Stimulated activated CD4-positive, alpha-beta T cell treated with anti-CD3 and anti-CD28 coated beads, Interleukin-1b, Interleukin-23, amount 100 ng/mL, for 48 hours (primary cell): ENCODE data around the gene CSMD2.
"Not testable (repeated sequence)": the region's sequence is repeated elsewhere in the genome, so short reads cannot be mapped to it uniquely, and the experiment has no call there.

Experiments used
- DNase-seq: peaks from one replicate; pipeline ENCODE4 v3.0.0-alpha.2; 2020

Gene CSMD2

DNA sequence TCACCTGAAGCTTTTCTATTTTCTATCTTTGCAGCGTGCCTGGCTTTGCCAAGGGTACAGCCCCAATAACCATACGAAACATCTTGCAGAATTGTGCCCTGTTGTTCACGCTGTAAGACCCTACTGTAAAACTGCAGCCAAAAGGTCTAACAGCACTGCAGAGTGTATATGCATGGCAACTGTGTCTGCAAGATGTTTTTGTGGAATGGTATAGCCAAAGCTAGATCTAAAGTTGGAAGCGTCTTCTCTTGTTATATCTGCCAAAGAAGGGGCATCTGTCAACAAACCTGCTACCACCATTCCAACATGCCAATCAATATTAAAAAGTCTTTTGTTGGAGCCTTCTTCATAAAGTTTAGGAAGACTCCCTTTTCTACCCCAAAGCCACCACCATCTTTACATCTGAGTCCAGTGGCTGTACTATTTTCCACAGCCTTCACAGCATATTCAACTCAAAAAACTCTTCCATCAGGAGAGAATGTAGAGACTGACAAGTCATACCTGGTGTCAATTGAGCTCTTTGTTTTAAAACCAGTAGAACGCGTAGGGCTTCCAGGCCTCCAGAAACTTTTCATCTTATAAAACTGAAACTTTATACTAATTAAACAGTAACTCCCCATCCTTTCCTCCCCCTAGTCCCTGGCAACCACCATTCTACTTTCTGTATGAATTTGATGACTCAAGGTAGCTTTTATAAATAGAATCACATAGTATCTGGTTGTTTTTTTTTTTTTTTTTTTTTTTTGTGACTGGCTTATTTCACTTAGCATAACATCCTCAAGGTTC is 652.6 kb downstream of the CSMD2 start:
- no peak for DNase-seq

DNA sequence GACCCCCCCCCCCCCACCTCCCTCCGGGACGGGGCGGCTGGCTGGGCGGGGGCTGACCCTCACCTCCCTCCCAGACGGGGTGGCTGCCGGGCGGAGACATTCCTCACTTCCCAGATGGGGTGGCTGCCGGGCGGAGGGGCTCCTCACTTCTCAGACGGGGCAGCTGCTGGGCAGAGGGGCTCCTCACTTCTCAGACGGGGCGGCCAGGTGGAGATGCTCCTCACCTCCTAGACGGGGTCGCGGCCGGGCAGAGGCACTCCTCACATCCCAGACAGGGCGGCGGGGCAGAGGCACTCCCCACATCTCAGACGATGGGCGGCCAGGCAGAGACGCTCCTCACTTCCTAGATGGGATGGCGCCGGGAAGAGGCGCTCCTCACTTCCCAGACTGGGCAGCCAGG is 655.8 kb downstream of the CSMD2 start:
- DNase-seq: not testable (repeated sequence)

DNA sequence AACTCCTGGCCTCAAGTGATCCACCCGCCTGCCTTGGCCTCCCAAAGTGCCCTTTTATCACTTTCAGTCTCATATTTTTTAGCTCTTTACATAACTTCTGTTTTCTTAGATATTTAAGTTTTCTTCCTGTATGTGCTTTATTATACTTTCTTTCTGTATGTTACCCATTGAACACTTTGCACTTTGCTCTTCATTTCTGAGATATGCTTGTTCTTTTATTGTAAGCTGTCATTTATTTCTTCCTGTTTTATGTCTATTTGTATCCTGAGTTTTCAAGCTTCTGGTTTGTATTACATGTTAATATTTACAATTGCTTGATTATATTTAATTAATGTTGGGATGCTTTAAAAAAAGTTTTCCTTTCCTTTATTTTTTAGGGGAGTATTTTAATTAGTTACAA is 656.9 kb downstream of the CSMD2 start:
- DNase-seq: no peak

DNA sequence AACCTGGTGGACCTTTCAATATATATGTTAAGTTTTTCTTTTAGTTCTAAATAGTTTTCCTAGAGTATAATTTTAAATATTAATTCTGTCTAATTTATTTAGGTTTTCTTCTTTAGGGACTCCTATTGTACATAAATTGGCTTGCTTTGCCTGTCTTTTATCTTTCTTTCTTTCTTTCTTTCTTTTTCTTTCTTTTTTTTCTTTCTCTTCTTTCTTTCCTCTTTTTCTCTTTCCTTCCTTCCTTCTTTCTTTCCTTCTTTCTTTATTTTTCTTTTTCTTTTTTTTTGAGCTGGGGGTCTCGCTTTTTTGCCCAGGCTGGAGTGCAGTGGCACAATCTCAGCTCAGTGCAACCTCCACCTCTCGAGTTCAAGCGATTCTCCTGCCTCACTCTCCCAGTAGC is 657.4 kb downstream of the CSMD2 start:
- no peak for DNase-seq

DNA sequence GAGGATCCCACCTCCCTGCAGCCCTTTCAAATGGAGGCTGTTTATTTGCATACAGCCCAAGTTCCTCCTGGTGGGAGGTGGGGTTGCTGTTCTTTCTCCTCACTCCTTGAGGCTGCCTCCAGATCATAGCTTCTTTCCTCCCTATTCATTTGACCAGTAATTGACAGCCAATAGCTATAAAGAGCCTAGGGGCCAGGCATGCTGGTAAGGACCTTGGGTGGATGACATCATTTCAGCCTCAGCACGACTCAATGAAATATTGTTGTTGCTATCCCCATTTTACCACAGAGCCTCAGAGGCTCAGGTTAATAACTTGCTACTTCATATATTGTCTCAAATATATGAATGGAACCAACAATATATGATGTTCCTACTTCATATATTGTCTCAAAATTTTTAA is 661.5 kb downstream of the CSMD2 start:
- no peak for DNase-seq

DNA sequence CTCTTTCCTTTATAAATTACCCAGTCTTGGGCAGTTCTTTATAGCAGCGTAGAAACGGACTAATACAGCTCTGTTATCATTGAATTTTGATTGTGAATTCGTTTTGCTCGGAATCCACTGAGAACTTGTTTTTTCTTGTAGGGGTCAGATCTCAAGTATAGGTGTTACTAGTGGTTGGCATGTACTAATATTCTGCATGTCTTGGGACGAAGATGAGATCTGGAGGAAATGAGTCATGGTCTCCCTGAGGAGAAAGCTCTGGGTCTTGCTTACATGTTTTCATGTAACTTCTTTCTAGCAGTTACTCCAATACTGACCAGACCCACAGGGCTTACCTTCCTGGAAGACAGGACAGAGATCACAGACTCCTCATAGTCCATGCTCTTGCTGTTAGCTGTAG is 662.3 kb downstream of the CSMD2 start:
- DNase-seq: no peak

DNA sequence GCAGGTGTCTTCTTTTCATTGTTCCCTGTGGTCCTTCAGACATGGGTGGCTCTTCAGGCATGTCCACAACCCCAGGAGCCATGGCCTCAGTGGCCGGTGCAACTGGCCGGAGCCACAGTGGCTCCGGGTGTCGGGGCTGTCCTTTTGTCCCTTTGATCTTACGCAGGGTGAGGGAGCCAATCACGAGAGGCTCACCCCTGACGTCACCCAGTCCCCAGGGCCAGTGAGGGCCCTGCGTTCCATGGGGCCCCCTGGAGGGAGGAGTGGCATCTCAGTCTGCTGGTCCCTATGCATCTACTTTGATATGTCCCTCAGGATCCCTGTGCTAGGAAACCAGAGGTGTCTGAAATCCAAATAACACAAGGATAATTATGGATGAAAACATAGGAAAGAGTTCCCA is 663.3 kb downstream of the CSMD2 start:
- no peak for DNase-seq

DNA sequence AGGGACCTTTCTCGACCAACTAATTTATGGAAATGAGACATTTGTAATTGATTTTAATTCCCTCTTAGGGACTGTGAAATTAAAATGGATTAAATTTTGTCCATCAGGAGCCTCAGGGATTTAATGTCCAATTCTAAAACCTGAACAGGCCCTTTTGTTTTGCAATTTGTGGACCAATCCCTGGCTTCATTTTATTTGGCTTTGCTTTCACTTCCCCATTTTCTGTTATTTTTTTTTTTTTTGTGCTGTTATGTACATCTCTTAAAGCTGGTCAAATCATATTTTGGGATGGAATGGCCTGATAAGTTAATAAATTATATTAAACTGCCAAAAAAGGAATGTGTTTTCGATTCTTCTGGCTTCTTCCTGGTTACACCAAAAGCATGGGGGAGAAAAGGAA is 663.7 kb downstream of the CSMD2 start:
- DNase-seq: no peak

DNA sequence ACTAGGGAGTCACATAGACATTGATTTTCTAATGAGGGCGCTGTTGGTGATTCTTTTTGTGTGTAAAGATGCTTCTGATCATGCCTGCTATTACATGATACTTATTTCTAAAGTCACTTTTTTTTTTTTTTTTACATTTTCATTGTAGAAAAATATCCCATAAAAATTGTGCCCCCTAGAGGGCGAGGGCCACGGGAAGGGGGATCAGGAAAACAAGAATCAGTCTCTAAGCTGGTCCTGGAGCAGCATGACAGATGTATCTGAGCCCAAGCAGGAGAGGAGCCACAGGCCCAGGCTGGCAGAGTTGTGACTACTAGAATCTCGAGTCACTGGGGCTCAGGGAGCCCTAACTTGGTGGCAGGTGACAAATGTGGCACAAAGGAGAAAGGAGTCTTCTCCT is 664.5 kb downstream of the CSMD2 start:
- no peak for DNase-seq

DNA sequence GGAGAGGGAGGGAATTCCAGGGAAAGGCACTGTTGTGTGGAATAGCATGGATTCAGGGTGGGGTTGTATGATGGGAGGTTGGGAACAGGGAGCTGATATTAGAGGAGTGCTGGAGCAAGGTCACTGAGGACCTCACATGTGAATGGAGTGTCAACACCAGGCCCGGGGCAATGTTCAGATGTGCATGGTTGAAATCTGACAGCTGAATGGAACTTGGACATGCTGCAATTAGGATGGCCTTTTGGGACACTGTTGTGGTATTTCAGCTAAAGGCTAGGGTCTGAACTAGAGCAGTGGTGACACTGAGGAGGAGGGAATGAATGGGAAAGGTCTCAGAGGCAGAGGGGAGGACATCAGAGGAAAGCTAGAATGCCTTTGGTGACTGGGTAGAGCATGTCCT is 667.6 kb downstream of the CSMD2 start:
- no peak for DNase-seq

DNA sequence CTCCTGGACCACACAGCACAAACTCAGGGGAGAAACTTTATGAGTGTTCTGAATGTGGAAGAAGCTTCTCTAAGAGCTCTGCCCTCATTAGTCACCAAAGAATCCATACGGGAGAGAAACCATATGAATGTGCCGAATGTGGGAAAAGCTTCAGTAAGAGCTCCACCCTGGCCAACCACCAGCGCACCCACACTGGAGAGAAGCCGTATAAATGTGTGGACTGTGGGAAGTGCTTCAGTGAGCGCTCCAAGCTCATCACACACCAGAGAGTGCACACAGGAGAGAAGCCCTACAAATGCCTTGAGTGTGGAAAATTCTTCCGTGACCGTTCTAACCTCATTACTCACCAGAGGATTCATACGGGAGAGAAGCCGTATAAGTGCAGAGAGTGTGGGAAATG is 670.1 kb downstream of the CSMD2 start:
- DNase-seq: no peak

DNA sequence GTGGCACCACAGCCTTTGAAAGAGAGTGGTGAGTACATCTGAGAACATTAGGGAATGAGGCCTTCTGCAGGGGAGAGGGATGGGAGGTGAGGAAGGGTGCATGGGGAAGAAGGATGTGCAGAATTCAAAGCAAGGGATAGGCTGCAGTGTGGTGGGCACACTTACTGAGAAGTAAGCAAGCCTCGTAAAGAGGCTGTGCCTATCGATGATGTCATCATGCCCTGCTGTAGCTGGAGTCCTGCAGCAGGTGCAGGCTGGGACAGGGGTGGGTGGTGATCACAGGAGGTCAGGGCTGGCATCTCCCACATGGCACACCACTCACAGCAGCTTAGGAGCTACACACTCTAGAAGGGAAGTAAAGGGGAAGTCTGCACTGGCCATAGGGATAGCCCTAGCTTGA is 676.4 kb downstream of the CSMD2 start:
- no peak for DNase-seq

DNA sequence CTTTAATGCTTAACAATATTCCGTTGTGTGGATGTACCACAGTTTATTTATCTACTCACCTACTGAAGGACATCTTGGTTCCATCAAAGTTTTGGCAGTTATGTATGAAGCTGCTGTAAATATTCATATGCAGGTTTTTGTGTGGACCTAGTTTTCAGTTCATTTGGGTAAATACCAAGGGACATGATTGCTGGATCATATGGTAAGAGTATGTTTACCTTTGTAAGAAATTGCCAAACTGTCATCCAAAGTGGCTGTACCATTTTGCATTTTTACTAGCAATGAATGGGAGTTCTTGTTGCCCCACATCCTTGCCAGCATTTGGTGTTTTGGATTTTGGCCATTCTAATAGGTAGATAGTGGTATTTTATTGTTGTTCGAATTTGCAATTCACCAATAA is 682.6 kb downstream of the CSMD2 start:
- DNase-seq: no peak

DNA sequence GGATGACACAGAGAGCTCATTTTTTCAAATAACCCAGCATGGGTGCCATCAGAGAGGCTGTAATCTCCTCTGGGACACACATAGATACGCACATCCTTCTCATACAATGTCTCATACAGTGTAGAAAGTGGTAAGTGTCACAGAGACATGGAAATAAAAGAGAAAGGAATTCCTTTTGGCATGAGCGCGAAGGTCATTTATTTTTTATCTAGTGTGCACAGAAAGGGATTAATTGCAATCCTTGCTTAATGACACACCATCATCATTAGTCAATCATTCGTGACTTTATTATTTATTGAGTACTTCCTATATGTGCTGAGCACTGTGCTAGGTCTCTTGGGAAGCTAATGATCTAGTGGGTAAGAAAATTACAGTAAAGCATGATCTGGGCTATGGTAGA is 687.6 kb downstream of the CSMD2 start:
- no peak for DNase-seq

DNA sequence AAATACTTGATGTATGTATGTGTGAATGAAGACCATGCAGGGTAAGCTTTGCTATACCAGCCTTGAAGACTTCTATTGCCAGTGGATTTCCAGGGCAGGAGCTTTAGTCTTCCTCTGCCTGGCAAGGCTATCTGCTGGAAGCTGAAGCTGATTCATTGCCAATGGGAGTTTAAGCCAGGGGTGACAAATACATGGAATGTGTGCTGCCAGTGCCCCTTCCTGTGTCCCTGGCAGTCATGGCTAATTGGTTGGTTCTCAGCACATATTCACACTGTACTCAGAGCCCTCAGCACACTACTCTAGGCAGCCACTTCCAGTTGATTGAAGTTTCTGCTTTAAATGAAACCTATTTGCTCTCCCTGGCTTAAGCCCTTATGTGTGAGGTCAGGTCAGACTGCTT is 691.1 kb downstream of the CSMD2 start:
- no peak for DNase-seq

DNA sequence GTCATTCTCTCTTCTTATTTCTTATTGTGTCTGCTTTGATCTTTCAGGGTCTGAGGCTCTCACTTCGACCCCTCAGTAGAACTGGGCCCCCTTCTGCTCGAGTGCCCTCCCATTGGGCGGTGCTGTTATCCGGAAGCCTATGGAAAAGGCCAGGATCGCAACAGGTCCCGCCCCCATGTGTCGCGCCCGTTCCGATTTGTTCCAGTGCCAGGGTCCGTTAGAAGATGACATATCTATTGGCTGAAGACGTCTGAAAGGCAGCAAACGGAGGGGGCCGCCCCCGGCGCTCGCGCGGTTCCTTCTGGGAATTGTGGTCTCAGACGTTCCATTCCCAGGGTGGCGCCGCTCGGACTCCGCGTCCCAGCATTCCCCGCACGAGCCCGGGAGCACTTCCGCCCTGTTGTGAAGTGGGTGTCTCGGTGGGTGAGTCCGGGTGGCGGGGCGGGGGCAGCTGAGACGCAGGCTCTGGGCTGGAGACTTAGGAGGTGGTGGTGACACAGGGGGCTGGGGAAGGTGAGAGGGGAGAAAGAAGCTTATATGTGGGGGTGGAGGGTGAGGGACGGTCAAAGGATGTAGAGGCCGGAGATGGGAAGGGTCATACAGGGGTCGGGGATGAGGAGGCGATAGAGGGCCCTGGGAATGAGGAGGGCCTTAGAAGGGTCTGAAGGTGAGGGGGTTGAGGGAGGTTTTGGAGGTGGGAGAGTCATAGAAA is 692.6 kb downstream of the CSMD2 start, which contains the start of gene ZSCAN20:
Gene ZSCAN20, plus strand, starts transcription at position 377 of the 712 bp plus-strand sequence. CDS start 6,644 bp downstream, outside the sequence.
- DNase-seq: peak; percentile 94

DNA sequence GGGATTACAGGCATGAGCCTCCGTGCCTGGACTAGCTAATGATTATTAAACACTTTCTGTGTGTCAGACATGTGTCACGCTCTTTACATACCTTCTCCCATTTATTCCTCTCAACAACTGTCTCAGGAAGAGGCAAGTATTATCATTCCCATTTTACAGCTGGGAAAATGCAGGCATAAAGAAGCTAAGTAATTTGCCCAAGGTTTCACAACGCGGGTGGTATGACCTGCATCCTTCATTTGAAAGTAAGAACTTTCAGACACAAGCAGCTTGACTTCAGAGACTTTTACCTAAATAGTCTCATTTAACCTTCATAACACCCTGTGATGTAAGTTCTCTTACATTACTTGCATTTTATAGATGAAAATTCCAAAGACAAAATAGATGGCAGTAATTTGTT is 693.6 kb downstream of the CSMD2 start:
- no peak for DNase-seq

DNA sequence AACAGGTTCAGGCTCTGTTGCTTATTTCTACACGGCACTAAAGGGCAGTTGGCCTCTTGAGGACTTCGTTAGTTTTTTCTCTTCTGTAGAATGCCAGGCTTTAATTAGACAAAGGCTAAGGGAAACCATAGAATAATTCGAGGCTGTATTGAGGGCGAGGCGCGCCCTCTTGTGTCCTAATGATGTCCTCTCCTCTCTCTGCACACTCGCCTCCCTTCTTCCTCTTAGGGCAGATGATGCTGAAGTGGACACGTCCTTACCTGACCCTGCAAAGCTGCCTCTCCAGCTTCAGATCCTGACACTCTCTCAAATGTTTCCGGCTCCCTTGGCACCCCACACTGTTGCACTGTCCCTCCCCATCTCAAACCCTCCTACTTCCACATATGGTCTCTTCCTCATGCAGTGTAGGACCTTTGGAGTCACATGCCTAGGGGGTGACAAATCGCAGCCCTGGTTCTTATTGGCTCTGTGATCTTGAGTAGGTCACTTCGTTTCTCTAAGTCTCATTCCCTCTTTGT is 694.5 kb downstream of the CSMD2 start:
- DNase-seq: peak; percentile 57

DNA sequence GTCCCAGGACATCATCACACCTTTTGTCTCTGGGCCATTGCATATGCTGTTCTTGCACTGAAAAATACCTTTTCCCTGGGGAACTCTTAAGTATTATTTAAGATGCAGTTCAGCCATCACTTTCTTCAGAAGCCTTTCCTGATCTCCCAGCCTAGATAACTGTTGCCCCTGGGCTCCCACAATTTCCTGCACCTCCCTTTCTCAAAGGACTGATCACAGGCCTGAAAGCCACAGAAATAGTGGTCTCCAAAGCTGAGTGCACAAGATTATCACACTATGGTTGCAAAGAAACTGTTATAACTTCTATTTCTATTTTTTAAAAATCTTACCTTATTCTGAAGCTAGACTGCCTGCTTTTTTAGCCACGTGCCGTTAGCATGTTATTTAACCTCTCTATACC is 695.3 kb downstream of the CSMD2 start:
- DNase-seq: no peak

DNA sequence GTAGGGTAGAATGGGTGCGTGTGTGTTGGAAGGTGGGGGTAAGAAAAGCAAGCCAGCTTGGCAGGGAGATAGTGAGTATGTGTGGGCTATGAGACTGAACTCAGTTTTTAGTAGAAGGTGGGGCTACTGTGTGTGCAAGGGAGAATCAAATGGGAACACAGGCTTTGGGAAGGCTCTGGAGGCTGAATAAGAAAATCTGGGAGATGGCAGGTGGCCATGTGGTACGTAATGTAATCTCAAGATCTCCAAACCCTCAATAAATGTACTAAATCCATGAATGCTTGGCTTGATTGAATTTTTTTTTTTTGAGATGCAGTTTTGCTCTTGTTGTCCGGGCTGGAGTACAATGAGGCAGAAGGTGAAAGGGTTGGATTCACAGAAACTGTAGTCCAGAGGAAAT is 696.1 kb downstream of the CSMD2 start:
- no peak for DNase-seq

DNA sequence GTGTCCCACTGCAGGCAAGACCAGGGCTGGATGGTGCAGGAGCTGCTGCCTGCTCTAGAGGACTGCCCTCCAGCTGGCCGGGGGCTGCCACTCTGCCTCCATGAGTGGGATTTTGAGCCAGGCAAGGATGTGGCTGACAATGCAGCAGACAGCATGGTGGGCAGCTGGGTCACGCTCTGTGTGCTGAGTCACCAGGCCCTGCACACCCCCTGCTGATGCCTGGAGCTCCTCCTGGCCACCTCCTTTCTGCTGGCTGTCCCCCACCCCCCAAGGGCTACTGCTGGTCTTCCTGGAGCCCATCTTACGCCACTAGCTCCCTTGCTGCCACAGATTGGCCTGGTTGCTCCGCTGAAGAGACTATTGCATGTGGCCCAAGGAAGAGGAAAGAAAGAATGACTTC is 696.5 kb downstream of the CSMD2 start:
- DNase-seq: no peak

DNA sequence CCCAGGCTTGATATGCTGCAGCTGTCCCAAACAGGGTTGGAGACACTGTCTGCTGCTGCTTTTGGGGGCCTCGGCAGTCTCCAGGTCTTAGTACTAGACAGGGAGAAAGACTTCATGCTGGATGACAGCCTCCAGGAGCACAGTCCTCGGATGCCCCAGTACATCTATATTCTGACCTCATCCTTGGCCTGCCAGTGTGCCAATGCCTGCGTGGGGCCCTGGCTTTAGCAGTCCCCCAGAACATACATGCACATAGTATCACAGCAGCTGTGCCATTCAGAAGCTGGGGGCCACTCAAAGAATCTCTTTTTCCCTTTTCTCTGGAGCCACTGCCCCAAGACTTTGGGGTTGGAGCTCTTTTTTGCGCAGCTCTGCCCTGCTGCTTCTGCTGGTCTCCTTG is 697.0 kb downstream of the CSMD2 start:
- no peak for DNase-seq

DNA sequence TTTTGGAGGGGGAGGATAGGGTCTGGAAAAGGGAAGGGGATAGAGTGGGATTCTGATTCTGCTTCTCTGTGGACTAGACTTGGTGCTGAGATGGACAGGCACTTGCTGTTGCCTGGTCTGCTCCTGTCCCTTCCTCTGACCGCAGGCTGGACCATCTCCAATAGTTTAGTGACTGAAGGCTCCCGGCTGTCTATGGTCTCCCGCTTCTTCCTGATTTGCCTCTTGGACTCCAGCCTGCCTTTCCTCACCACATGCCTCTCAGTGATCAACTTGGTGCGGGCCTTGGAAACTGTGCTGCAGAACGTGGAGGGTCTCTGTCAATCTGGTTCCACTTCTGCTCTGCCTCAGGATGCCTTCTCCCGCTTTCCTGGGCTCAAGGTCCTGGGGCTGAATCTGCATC is 698.9 kb downstream of the CSMD2 start:
- no peak for DNase-seq

DNA sequence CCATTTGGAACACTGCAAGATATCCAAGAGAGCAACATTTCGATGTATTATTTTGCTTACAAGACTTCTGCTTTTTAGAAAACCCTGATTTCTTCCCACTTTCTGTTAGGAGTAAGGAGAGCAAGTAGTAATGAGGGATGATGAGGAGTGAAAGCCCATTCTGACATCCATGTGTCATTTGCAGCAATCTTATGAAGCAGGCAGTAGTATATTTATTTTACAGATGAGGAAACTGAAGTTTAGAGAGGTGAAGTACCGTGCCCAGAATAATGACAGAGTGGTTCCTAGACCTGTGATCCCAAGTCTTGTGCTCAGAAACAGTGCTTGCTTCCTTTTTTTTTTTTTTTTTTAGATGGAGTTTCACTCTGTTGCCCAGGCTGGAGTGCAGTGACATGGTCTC is 699.7 kb downstream of the CSMD2 start:
- DNase-seq: no peak
